HG02870 (cell line): Measurements from ENCODE around the gene C9orf153.

Source experiments
- ATAC-seq: cut with Tn5 transposase; IDR thresholded peaks from one replicate; pipeline ENCODE4 v1.9.1; 2021; ENCODE audit warnings: mild to moderate bottlenecking, moderate library complexity; ENCODE audit not compliant: unreplicated experiment

Gene C9orf153

GRCh38 chr9:86272221-86272620 is 12.8 kb upstream of the C9orf153 start:
- ATAC-seq, result no peak

- ATAC-seq, result no peak
Measured at GRCh38 chr9:86263876-86264275, 4.4 kb upstream of the C9orf153 start.

- ATAC-seq, result no peak
Measured at GRCh38 chr9:86262492-86262891, 3.0 kb upstream of the C9orf153 start.

GRCh38 chr9:86257391-86257790 is 2.1 kb downstream of the C9orf153 start:
- ATAC-seq, result no peak

- ATAC-seq, result no peak
Measured at GRCh38 chr9:86256653-86257052, 2.8 kb downstream of the C9orf153 start.

GRCh38 chr9:86253577-86253976 is 5.9 kb downstream of the C9orf153 start:
- no peak for ATAC-seq

- ATAC-seq, result no peak
Measured at GRCh38 chr9:86252870-86253269, 6.6 kb downstream of the C9orf153 start.

GRCh38 chr9:86250123-86250522 is 9.3 kb downstream of the C9orf153 start:
- ATAC-seq, result no peak

GRCh38 chr9:86248746-86249145 is 10.7 kb downstream of the C9orf153 start:
- no peak for ATAC-seq

- no peak for ATAC-seq
Measured at GRCh38 chr9:86246752-86247161, 12.7 kb downstream of the C9orf153 start.

- ATAC-seq, result no peak
Measured at GRCh38 chr9:86242071-86242470, 17.4 kb downstream of the C9orf153 start.

GRCh38 chr9:86241216-86241615 is 18.2 kb downstream of the C9orf153 start:
- no peak for ATAC-seq

- ATAC-seq, result no peak
Measured at GRCh38 chr9:86238861-86239770, 20.3 kb downstream of the C9orf153 start.

- ATAC-seq, result no peak
Measured at GRCh38 chr9:86230858-86231257, 28.6 kb downstream of the C9orf153 start.

- ATAC-seq, result no peak
Measured at GRCh38 chr9:86222667-86223066, 36.8 kb downstream of the C9orf153 start.

GRCh38 chr9:86219606-86220005 is 39.9 kb downstream of the C9orf153 start:
- no peak for ATAC-seq

- no peak for ATAC-seq
Measured at GRCh38 chr9:86217076-86217755, 42.2 kb downstream of the C9orf153 start.

- ATAC-seq, result no peak
Measured at GRCh38 chr9:86207193-86207592, 52.3 kb downstream of the C9orf153 start.

- peak; percentile 51 for ATAC-seq
Measured at GRCh38 chr9:86202338-86202882, 57.0 kb downstream of the C9orf153 start.

- no peak for ATAC-seq
Measured at GRCh38 chr9:86201474-86202337, 57.8 kb downstream of the C9orf153 start.

GRCh38 chr9:86200599-86201162 is 58.8 kb downstream of the C9orf153 start:
- ATAC-seq, result no peak
